SIG-M5 treated with dmso at 0.1 percent for 504 hours (cell line): ENCODE data around the gene CCDC192.
"Not testable (repeated sequence)": the region's sequence is repeated elsewhere in the genome, so short reads cannot be mapped to it uniquely, and the experiment has no call there.

Experiments
- DNase-seq: peaks from one replicate; lab custom pipeline; 2025; ENCODE audit not compliant: unreplicated experiment; lab: John Stamatoyannopoulos, UW

The CCDC192 gene

GRCh38 chr5:127697894-127698600, 5.1 kb upstream of the CCDC192 start:
- DNase-seq = no peak

- DNase-seq = no peak
These were observed 3.8 kb upstream of the CCDC192 start for GRCh38 chr5:127699416-127699815.

DNA sequence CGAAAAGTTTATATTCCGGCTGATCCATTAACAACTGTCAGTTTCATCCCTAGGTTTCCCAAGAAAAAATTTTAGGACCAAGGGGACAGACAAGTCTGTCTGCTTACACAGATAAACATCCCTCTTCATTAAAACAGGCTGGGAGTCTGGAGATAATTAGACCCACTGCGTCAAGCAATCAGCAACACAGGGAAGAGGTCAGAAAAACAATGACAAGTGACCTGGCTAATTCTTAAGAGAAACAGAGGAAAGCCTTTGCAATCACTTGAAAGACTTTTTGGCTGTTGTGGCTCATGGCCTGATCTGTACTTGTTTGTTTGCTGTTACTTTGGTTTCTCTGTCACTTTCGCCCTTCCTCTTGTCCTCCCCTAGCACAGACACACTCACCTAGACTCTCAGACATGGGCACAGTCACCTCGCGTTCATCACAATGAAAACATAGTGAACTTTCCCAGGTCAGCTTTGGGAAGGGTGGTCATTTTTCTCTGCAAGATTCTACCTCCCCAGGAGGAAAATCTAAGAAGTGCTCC, 2.9 kb upstream of the CCDC192 start:
- no peak for DNase-seq

DNA sequence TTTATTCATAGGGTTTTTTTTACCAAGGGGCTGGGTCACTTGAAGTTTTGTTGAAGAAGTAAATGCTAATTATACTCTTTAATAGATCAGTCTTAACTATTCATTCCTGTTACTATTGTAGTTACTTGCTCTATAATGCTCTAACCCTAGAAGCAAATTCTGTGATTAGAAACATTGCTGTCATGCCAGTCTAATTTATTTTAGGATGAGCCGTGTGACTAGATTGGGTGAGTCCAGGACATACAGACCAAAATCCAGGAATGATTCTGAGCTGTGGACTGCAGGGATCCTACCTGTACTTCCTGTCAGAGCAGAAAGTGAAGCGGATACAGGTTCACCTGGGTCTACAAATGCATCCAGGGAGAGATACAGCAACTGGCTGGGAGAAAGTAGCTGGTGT, 757 bp upstream of the CCDC192 start:
- no peak for DNase-seq

DNA sequence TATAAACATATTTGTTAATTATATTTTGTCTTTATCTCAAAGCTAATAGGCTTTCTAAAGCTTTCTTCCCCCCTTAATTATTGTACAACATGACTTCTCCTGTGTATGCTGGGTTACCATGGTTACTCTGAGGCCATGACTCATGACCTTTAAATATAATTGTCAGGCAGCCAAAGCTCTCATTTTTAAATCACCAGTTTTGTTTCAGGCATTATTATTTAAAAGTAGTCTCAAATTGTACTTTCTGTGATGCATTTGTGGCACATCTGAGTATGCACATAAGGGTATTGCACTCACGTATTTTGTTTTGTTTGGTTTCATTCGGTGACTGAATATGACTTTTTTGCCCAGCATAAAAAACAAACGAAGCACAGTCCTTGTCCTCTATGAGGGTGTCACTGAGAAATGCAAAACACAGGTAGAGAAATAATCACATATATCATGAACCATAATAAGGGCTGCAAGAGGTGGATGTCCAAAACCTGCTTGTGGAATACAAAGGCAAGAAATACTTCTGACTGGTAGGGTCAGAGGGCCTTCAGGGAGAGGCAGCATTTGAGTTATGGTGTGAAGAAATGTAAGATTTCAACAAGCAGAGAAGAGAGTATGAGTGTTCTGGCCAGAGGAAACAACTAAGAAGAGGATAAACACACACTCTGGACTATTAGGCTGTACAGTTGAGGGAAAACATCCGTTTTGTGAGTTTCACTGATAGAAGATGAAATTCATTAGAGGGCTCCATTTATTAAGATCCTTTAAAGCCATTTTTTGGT, 2.1 kb downstream of the CCDC192 start:
- DNase-seq = no peak

DNA sequence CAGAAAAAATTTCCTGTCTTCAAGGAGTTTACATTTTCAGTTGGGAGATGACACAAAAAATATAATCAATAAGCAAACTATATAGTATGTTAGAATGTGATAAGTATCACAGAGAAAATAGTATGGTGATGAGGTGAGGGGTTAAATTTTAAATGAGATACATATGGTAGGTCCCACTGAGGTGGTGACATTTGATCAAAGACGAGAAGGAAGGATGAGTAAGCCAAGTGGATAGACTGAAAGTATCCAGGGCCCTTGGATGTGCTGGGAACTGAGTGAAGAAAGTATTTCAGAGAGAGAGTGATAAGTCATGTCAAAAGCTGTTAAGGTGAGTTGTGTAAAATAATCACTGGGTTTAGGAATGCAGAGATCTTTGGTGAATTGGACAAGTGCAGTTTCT, 3.5 kb downstream of the CCDC192 start:
- DNase-seq = no peak

- DNase-seq = no peak
These were observed 4.0 kb downstream of the CCDC192 start for GRCh38 chr5:127707209-127707608.

- not testable (repeated sequence) for DNase-seq
These were observed 9.9 kb downstream of the CCDC192 start for GRCh38 chr5:127713083-127713482.

GRCh38 chr5:127718181-127718580, 15.0 kb downstream of the CCDC192 start:
- no peak for DNase-seq

DNA sequence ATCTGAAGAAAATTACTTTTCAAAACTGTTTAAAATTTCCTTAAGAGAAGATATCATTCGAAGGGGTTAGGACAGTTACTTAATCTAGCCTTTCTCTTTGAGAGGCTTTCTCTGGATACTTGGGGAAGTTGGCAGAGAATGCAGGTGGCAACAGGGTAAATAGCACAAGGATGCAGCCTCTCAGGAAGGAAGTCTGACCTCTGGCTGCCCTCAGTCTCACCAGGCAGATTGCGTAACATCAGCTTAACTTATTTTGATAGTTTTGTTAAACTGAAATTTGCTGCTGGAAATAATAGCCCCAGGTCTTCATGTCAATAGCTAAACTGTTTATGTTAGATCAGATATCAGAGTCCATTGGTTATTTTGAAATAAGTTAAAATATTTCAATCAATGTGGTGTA, 20.4 kb downstream of the CCDC192 start:
- DNase-seq = peak; percentile 59

GRCh38 chr5:127725673-127726072, 22.5 kb downstream of the CCDC192 start:
- no peak for DNase-seq

DNA sequence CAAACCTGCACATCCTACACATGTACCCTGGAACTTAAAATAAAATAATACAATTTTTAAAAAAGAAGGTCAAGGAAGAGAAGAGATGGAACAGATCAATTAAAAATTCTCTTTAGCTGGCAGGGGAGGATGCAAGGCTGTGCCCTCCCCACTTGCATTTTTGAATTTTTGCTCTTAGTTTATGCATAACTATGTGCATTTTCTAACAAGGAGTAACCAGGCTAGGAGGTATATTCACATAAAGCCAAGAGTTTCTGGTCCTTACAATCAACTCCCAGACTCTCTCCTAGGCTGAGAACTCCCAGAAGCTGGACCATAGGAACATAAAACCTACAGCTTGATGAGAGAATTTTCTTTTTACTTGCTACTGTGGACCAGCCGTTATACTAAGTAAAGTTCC, 29.8 kb downstream of the CCDC192 start:
- no peak for DNase-seq

DNA sequence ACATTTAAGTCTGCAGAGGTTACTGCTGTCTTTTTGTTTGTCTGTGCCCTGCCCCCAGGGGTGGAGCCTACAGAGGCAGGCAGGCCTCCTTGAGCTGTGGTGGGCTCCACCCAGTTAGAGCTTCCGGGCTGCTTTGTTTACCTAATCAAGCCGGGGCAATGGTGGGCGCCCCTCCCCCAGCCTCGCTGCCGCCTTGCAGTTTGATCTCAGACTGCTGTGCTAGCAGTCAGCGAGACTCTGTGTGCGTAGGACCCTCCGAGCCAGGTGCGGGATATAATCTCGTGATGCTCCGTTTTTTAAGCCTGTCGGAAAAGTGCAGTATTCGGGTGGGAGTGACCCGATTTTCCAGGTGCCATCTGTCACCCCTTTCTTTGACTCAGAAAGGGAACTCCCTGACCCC, 36.2 kb downstream of the CCDC192 start:
- not testable (repeated sequence) for DNase-seq

DNA sequence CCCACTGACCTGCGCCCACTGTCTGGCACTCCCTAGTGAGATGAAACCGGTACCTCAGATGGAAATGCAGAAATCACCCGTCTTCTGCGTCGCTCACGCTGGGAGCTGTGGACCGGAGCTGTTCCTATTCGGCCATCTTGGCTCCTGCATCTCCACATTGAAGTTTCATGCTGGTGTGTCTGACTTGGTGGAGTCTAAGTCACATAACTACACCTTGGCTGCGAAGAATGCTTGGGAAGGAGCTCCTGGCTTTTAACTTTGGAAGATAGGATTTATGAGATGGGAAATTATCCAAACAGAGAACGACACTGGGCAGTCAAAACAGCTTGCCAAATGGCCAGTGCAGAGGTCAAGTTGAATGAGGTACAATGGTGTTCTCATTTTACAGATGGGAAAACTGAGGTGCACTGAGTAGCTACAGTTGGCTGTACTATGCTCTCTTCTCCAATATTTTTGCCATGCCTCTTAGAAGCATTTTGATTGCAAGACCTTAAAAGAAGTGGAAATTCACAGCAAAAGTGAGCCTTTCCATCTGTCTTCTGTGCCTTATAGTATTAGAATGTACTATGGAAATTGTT, 36.7 kb downstream of the CCDC192 start:
- no peak for DNase-seq

DNA sequence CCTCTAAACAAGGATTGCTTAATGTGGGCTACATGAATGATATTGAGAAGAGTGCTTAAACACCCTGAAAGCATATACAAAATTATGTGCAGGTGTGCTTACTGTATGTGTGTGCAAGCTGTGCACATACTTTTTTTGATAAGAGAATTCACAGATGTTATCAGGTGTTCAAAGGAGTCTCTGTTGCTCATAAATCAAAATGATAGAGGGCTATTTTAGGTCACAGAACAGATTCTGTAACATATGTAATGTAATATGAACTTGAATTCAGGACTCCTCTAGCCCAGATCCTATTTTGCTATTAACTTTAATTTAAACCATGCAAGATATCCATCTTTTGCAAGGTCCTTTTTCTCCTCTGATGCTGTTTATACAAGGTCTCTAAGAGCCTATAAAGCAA, 38.2 kb downstream of the CCDC192 start:
- DNase-seq = no peak

GRCh38 chr5:127744241-127744640, 41.0 kb downstream of the CCDC192 start:
- DNase-seq = no peak

- no peak for DNase-seq
These were observed 43.6 kb downstream of the CCDC192 start for GRCh38 chr5:127746756-127747155.

- DNase-seq = not testable (repeated sequence)
These were observed 49.5 kb downstream of the CCDC192 start for GRCh38 chr5:127752503-127753265.

GRCh38 chr5:127754259-127754658, 51.1 kb downstream of the CCDC192 start:
- DNase-seq = no peak

DNA sequence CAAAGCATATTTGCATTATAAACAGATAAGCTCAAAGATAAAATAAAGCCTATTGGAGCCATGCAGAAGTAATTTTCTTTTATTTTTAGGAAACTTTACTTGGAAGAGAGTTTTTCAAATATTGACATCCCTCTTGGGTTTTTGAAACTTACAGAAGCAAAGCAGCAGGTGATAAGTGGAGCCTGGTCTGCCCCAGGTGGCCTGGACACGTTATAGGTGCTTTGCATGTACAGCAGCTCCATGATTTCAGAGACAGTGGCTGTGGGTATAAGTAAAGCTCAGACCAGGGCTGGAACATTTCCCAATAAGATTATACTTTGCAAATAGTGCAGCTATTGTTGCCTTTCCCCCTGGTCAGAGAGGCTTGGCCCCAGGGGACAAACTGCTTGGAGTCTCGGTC, 51.5 kb downstream of the CCDC192 start:
- no peak for DNase-seq

DNA sequence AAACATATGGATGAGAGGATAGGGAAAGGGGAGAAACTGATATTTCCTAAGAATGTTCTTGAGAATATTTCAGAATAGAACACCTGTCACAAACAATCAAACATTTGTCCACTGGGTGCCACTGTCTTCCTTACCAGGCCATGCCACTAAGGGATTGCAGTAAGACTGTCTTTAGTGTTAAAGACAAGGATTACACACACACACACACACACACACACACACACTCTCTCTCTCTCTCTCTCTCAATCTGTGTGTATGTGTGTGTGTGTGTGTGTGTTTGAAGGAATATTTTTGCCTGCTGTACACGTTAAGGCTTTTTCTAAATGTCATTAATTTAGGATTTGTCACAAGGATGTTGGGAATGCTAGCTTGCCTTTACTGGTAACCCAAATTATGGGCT, 54.4 kb downstream of the CCDC192 start:
- peak; percentile 25 for DNase-seq
